Measurements from ENCODE around the gene GPAT2. TPM values are rescaled to one million over a fixed set of nuclear protein-coding genes. Genes with fewer than 3 reads are reported as not detected.
A peak's percentile ranks its signal among the peaks of the same experiment; 100 is the strongest.
"Not testable (repeated sequence)": the region's sequence is repeated elsewhere in the genome, so short reads cannot be mapped to it uniquely, and the experiment has no call there.

The GPAT2 gene
- total and polyA plus RNA-seq, 8 donors: 2.7 to 7.3 (median 3.4) TPM

- H3K4me1 ChIP-seq; H3K27ac ChIP-seq; H3K27me3 ChIP-seq; H3K4me3 ChIP-seq; H3K36me3 ChIP-seq; DNase-seq; intact Hi-C loops (cut with DNase I); H3K9me3 ChIP-seq; ATAC-seq: not testable (repeated sequence)
Observed at GRCh38 chr2:96061197-96061817, 26.6 kb upstream of the GPAT2 start.

- ATAC-seq; H3K27me3 ChIP-seq; H3K4me3 ChIP-seq; H3K36me3 ChIP-seq; intact Hi-C loops (cut with DNase I); H3K27ac ChIP-seq; H3K9me3 ChIP-seq; H3K4me1 ChIP-seq: not testable (repeated sequence)
- peak in 1 of 4 donors; percentile 45 for DNase-seq
Observed at GRCh38 chr2:96060325-96060724, 25.6 kb upstream of the GPAT2 start.

GRCh38 chr2:96059443-96059842 lies 24.7 kb upstream of the GPAT2 start:
- H3K27ac ChIP-seq, DNase-seq, ATAC-seq: not testable (repeated sequence)

DNA sequence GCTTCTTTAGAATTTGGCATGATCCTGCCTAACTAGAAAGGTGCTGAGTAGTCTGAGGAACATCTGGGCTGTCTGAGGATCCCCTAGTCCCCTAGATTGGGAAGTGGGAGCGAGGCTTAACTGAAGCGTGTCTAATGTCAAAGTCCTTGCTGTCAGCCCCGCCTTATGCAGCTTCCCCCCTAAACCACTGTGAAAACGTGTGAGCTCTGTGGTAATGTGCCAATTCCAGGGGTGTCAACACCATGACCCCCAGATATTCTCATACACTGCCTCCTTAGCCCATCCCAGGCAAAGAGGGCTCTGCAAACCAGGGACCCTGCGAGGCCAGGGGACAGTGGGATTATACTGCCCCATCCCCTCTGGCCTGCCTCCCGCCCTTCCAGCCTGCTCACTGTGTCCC lies 21.1 kb upstream of the GPAT2 start:
- H3K27ac ChIP-seq; H3K27me3 ChIP-seq; ATAC-seq; H3K36me3 ChIP-seq; H3K4me3 ChIP-seq; intact Hi-C loops (cut with DNase I); H3K9me3 ChIP-seq; H3K4me1 ChIP-seq; DNase-seq: not testable (repeated sequence)

More at GRCh38 chr2:96059443-96059842, 24.7 kb upstream of the GPAT2 start:
- H3K4me1 ChIP-seq; H3K27me3 ChIP-seq; H3K9me3 ChIP-seq; intact Hi-C loops (cut with DNase I); H3K4me3 ChIP-seq; H3K36me3 ChIP-seq: not testable (repeated sequence)

GRCh38 chr2:96054537-96054936 lies 19.8 kb upstream of the GPAT2 start:
- intact Hi-C loops (cut with DNase I); H3K4me1 ChIP-seq; ATAC-seq; H3K9me3 ChIP-seq; H3K36me3 ChIP-seq; H3K4me3 ChIP-seq; H3K27ac ChIP-seq; H3K27me3 ChIP-seq; DNase-seq: not testable (repeated sequence)

DNA sequence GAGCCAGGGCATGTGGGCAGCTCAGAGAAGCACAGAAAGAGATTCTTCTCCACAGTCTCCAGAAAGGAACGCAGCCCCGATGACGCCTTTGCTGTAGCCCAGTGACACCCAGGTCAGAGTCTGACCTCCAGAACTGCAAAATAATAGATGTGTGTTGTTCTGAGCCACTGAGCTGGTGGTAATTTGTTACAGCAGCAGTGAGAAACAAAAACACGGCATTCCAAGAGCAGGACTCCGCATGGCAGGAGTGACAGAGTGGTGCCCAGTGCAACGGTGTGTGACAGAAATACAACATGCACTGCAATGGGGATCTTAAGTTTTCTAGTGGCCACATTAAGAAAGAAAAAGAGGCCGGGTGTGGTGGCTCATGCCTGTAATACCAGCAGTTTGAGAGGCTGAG lies 18.7 kb upstream of the GPAT2 start:
- intact Hi-C loops (cut with DNase I); DNase-seq; H3K27me3 ChIP-seq; H3K36me3 ChIP-seq; ATAC-seq; H3K27ac ChIP-seq; H3K4me3 ChIP-seq; H3K4me1 ChIP-seq; H3K9me3 ChIP-seq: not testable (repeated sequence)

DNA sequence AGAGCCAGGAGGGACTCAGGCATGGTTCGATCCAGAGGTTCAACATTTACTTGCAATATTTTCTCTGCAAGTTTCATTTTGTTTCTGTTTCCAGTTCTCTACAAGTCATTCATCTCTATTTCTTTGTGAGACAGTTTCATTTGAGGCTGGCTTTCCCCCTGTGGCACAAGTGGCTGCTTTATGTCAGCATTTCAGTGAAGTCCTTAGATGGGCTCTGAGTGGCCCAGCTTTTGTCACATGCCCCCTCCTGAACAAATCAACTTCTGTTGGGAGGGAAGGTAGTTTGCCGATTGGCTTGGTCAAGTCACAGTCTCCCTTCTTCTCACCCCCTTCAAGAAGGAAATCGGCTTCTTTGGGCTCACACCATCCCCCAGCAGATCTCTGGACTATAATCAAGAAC lies 17.9 kb upstream of the GPAT2 start:
- H3K36me3 ChIP-seq; H3K4me1 ChIP-seq; H3K27me3 ChIP-seq; intact Hi-C loops (cut with DNase I); H3K27ac ChIP-seq; DNase-seq; H3K9me3 ChIP-seq; H3K4me3 ChIP-seq; ATAC-seq: not testable (repeated sequence)

GRCh38 chr2:96049917-96050262 lies 15.2 kb upstream of the GPAT2 start:
- ATAC-seq; H3K9me3 ChIP-seq; H3K36me3 ChIP-seq; intact Hi-C loops (cut with DNase I); H3K4me3 ChIP-seq; H3K27ac ChIP-seq; DNase-seq; H3K27me3 ChIP-seq; H3K4me1 ChIP-seq: not testable (repeated sequence)

GRCh38 chr2:96049049-96049916 lies 14.6 kb upstream of the GPAT2 start:
- ATAC-seq: peak; percentile 34
- H3K4me3 ChIP-seq; H3K36me3 ChIP-seq; H3K27me3 ChIP-seq; DNase-seq; H3K9me3 ChIP-seq; intact Hi-C loops (cut with DNase I); H3K27ac ChIP-seq; H3K4me1 ChIP-seq: not testable (repeated sequence)

- intact Hi-C loops (cut with DNase I); H3K4me3 ChIP-seq; DNase-seq; ATAC-seq; H3K4me1 ChIP-seq; H3K27me3 ChIP-seq; H3K36me3 ChIP-seq; H3K27ac ChIP-seq; H3K9me3 ChIP-seq: not testable (repeated sequence)
Observed at GRCh38 chr2:96035554-96035953, 838 bp upstream of the GPAT2 start.

- not testable (repeated sequence) for DNase-seq
Observed at GRCh38 chr2:96033997-96034396, 719 bp downstream of the GPAT2 start.

GRCh38 chr2:96027725-96028325 lies 6.9 kb downstream of the GPAT2 start:
- DNase-seq; H3K27ac ChIP-seq; H3K9me3 ChIP-seq; H3K27me3 ChIP-seq; intact Hi-C loops (cut with DNase I); H3K4me1 ChIP-seq; H3K36me3 ChIP-seq; H3K4me3 ChIP-seq: not testable (repeated sequence)
- ATAC-seq: peak; percentile 66

More at GRCh38 chr2:96033997-96034396, 719 bp downstream of the GPAT2 start:
- H3K27ac ChIP-seq; H3K4me3 ChIP-seq; H3K9me3 ChIP-seq; H3K27me3 ChIP-seq; H3K36me3 ChIP-seq; intact Hi-C loops (cut with DNase I); H3K4me1 ChIP-seq: not testable (repeated sequence)
- peak; percentile 46 for ATAC-seq

- H3K36me3 ChIP-seq; ATAC-seq; H3K27me3 ChIP-seq; H3K4me3 ChIP-seq; H3K27ac ChIP-seq; intact Hi-C loops (cut with DNase I); H3K9me3 ChIP-seq; H3K4me1 ChIP-seq: not testable (repeated sequence)
- DNase-seq: peak in 1 of 4 donors; percentile 54
Observed at GRCh38 chr2:96025755-96026154, 9.0 kb downstream of the GPAT2 start.

Data from left lung (tissue), 10 donors.